ENCODE data around the gene CENPT. TPM values are rescaled to one million over a fixed set of nuclear protein-coding genes. Genes with fewer than 3 reads are reported as not detected.
A peak's percentile ranks its signal among the peaks of the same experiment; 100 is the strongest.

CENPT gene
- total RNA-seq, 1 donor from 2014 or later: 23.2 TPM

DNA sequence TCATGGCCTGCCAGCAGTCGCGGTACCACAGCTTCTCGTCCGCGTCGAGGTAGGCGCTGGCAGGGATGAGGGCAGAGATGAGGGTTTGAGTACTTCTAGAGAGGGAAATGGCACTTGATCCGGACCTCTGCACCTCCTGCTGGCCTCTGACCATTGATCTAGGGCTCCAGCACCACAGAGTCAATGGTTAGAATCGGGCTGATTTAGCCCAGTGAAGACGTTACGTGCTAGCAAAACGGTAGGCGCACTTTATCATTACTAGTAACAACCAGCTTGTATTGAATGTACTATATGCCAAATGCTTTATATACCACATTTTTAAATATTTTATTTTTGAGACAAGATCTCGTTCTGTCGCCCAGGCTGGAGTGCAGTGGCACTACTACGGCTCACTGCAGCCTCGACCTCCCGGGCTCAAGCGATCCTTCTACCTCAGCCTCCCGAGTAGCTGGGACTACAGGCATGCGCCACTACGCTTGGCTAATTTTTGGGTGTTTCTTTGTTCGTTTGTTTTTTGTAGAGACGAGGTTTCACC is 40.3 kb downstream of the CENPT start:
- no peak for DNase-seq (ENCODE audit: low read depth, low spot score)

GRCh38 chr16:67806428-67807147 is 40.9 kb downstream of the CENPT start, which contains the start of the genes RANBP10 and TSNAXIP1:
Gene RANBP10, minus strand, starts transcription at chr16:67806560. Its CDS starts 24 bp downstream, at chr16:67806536.
Gene TSNAXIP1, plus strand, starts transcription at chr16:67806889. Its CDS starts 261 bp downstream, at chr16:67807150.
- DNase-seq (ENCODE audit: low read depth, low spot score): peak; percentile 98

GRCh38 chr16:67805718-67806427 is 41.6 kb downstream of the CENPT start:
- no peak for DNase-seq (ENCODE audit: low read depth, low spot score)

DNA sequence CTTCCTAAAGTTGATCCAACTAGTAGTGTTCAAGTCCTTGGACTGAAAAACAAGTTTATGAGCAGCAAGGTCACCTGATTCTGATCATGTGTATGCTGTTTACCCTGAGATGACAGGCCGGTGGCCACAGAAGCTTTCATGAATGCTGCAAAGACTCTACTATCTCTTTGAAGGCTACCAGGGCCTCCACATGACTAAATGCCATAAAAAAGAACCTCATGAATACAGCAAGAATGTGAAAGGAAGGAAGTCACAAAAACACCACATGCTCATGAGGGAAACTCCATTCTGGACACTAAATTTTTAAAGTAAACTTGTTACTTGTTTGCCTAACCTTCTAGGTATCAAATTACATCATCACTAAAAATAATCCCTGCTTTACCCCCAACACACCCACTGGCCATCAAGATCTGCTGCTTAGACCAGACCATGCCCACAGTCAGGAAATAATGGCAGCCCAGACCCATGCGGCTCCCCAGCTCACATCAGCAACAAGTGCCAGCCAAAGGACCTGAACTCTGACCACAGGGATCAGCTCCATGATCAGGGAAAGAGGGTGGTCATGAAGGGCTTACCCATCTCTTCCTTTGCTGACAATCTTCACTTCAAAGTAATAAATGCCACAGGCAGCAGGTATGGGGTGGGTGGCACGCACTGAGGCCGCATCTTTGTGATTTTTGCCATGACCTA is 42.5 kb downstream of the CENPT start:
- DNase-seq (ENCODE audit: low read depth, low spot score): no peak

DNA sequence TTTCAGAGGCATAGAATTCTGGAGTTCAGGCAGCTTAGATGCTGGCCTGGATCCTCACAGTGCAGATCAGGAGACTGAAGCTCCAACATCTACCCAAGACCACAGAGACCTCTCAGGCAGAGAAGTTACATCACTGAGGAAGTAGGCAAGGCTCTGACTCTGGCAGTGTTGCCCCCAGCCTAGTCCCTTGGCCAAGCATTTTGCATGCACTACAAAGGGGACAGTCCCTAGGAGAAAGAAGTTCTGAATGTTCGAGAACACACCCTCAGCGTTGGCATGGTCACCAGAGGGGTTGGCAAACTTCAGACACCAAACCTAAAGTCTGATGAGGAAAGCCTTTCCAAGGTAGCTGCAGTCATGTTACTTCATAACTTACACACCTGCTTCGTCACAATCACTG is 43.6 kb downstream of the CENPT start:
- no peak for DNase-seq (ENCODE audit: low read depth, low spot score)

- DNase-seq (ENCODE audit: low read depth, low spot score): no peak
Measured at GRCh38 chr16:67801883-67802282, 45.6 kb downstream of the CENPT start.

DNA sequence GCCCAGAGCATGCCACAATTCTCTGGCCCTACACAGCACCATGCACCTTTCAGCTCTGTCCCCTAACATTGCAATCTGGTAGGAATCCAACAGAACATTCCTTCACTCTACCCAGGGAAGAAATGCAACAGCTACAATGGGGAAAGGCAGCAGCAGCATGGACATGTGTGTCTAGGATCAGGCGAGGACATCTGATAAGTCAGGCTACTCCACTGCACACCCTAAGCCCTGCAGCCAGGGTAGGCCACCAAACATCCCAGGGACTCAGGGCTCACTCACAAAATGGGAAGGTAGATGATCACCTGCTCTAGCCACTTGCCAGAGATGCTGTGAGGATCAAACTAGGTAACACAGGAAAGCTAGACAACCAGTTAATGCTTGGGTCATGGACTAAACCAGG is 46.3 kb downstream of the CENPT start:
- no peak for DNase-seq (ENCODE audit: low read depth, low spot score)

- DNase-seq (ENCODE audit: low read depth, low spot score): no peak
Measured at GRCh38 chr16:67800338-67800926, 47.1 kb downstream of the CENPT start.

DNA sequence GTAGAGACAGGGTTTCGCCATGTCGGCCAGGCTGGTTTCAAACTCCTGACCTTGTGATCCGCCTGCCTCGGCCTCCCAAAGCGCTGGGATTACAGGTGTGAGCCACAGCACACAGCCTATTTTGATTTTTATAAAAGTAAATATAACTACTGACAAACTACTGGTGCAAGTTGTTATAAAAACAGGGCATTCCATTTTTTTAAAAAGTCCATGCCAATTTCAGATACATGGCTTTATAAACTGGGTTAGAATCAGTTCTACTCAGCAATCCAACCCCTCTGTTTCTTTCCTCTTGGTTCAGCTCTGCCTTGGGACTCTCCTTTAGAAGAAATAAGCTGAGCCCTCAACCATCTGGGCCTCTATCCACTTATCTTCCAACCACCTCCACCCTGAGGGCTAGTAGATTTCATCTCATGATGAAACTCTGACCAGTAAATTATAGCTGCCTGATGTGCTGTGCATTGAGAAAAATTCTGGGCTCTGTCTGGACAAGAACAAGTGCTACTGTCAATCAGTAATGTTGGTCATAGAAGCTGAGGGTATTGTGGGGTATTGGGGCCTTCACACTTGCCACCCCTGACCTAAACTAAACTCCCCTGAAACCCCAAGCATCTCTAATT is 51.3 kb downstream of the CENPT start:
- DNase-seq (ENCODE audit: low read depth, low spot score): no peak

DNA sequence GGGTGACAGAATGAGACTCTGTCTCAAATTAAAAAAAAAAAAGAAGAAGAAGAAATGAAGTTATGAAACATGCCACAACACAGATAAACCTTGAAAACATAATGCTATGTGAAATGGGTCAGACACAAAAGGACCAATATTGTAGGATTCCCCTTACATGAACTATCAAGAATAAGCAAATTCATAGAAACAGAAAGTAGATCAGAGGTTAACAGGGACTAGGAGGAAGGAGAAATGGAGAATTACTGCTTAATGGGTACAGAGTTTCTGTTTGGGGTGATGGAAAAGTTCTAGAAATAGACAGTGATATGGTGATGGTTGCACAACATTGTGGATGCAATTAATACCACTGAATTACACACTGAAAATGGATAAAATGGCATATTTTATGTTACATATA is 57.4 kb downstream of the CENPT start:
- no peak for DNase-seq (ENCODE audit: low read depth, low spot score)

- no peak for DNase-seq (ENCODE audit: low read depth, low spot score)
Measured at GRCh38 chr16:67786491-67786890, 61.0 kb downstream of the CENPT start.

GRCh38 chr16:67783353-67783725 is 64.2 kb downstream of the CENPT start:
- no peak for DNase-seq (ENCODE audit: low read depth, low spot score)

GRCh38 chr16:67782567-67783352 is 64.7 kb downstream of the CENPT start:
- DNase-seq (ENCODE audit: low read depth, low spot score): no peak

DNA sequence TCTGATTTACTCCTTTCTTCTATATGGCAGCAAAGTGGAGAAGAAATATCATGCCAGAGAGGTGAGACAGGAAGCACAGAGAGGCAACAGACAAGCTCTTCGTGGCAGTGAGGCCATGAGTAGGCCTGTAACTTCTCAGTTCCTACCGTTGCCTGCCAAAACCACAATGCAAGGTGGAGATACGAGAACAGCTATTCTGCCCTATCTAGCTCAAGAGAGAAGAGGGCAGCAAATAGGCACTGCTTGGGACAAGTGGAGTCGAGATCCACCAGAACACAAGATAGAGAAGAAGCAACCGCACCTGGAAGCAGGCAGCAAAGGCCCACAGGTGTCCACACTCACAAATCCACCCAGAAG is 66.0 kb downstream of the CENPT start:
- no peak for DNase-seq (ENCODE audit: low read depth, low spot score)

DNA sequence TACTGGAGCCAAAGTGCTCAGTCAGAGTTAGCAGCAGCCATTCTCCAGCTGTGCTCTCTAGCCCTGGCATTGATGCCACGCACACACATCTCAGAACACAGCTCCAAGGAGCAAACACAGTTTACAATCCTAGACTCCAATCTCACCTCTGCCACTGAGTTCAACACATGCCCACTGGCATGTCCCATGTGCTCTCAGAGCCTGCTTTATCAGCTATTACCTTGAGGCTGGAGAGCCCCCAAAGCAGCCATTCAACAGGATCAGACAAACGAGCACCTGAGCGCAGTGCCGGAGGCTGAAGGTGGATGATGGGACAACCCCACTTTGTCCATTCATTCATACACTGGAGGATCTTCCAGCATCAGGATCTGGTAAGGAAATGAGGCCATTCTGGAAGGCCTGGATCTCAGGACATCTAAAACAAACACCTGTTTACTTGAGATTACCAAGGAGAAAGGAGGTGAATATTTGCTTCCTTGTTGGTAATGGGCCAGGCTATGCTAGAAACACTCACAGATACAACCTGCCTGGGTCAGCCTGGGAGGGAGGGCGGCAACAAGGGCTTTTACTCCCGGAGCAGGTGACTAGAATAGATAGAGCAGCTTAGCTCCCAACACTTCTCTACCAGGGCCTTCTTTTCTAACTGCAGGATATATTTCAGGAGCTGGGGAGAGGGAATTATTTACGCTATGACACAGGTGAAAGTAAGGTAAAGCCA is 66.5 kb downstream of the CENPT start:
- no peak for DNase-seq (ENCODE audit: low read depth, low spot score)

DNA sequence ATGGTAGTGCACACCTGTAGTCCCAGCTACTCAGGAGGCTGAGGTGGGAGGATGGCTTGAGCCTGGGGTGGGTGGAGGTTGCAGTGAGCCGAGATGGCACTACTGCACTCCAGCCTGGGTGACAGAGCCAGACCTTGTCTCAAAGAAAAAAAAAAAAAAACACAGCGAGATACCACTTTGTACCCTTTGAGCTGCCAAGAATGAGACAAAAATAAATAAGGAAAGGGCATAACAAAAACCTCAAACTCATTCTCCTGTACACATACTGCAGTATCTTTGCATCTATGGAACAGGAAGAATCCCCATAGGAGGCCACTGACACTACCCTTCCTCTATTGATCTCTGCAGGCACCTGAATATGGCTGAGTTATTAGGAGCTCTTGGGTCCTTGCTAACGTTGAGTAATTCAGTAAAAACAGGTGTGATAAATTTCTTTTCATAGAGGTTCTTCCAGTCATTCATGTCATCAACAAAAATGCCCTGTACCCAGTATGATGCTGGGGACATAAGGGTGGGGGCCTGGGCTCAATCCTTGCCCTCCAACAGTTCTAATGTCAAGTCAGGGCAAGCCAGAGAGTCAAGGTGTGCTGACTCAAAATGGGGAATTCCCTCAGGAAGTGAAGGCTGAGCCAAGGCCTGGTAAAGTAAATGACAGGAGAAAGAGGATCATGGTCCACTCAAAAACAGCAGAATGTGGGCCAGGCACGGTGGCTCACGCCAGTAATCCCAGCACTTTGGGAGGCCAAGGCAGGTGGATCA is 68.1 kb downstream of the CENPT start:
- no peak for DNase-seq (ENCODE audit: low read depth, low spot score)

All from pulmonary artery endothelial cell (primary cell).